GM12878 (cell line): ENCODE data around the gene GLB1L. TPM values are rescaled to one million over a fixed set of nuclear protein-coding genes. Genes with fewer than 3 reads are reported as not detected.

ENCODE experiments used
- ATAC-seq: fragments of 200-7000 bp; cut with Tn5 transposase; 3 replicates; pipeline ENCODE4 v1.9.1; 2020; ENCODE audit warnings: mild to moderate bottlenecking, moderate library complexity
- BruUV-seq: library from RNA; stranded (reverse); fragments of 400-500 nt; replicated peaks from 2 replicates; lab custom pipeline; 2021; lab: Mats Ljungman, UMichigan
- CTCF ChIA-PET: fragments of 300-600 bp; sonication (Branson Sonifier 250); formaldehyde crosslinking; extraction: SDS; loops from one replicate; lab custom pipeline; 2021; ENCODE audit warnings: inconsistent platforms; lab: Yijun Ruan, JAX
- POLR2A ChIA-PET: fragments of 350-600 bp; formaldehyde crosslinking; extraction: SDS; loops from one replicate; lab custom pipeline; 2021; ENCODE audit warnings: inconsistent platforms; lab: Charles Lee
- RAD21 ChIA-PET: fragments of 300-600 bp; sonication (Branson Sonifier 250); formaldehyde crosslinking; loops from one replicate; lab custom pipeline; 2023; ENCODE audit warnings: antibody characterized with exemption; ENCODE audit not compliant: unreplicated experiment; lab: Charles Lee
- SMC1A ChIA-PET: fragments of 300-600 bp; sonication (Branson Sonifier 250); formaldehyde crosslinking; loops from one replicate; lab custom pipeline; 2023; ENCODE audit not compliant: unreplicated experiment, uncharacterized antibody; lab: Charles Lee
- DNase-seq: peaks from one replicate; pipeline ENCODE4 v3.0.0-alpha.2; 2011; ENCODE audit warnings: low read depth, low spot score
- FAIRE-seq: peaks from 3 replicates; lab custom pipeline; 2011; peaks lifted over from hg19 to GRCh38; lab: Jason Lieb, UNC
- H2AFZ ChIP-seq: 2 replicates; pipeline ENCODE4 v1.6.0; 2011; ENCODE audit warnings: low read depth, low read length, control low read depth; ENCODE audit not compliant: control insufficient read depth
- H3K27ac ChIP-seq: 2 replicates; pipeline ENCODE4 v1.5.1; 2011; ENCODE audit warnings: control low read depth; ENCODE audit not compliant: control insufficient read depth, insufficient read depth
- H3K27me3 ChIP-seq, 2 experiments: replicated peaks in 1 of 2; 2 replicates each; pipeline versions ENCODE4 v1.6.0 to v1.6.1; 2011; ENCODE audit warnings: low read length in 1 of 2; ENCODE audit not compliant: control insufficient read depth in 2 of 2, insufficient read depth in 2 of 2
- H3K36me3 ChIP-seq, 2 experiments: 2 replicates each; pipeline ENCODE4 v1.5.1; 2011; ENCODE audit warnings: low read length in 1 of 2; ENCODE audit not compliant: control insufficient read depth in 2 of 2, insufficient read depth in 2 of 2
- H3K4me1 ChIP-seq: 2 replicates; pipeline ENCODE4 v1.6.1; 2011; ENCODE audit warnings: mild to moderate bottlenecking, low read length, moderate library complexity, mixed read lengths; ENCODE audit not compliant: control insufficient read depth, insufficient read depth
- H3K4me2 ChIP-seq: 2 replicates; pipeline ENCODE4 v1.6.0; 2011; ENCODE audit warnings: control low read depth; ENCODE audit not compliant: control insufficient read depth, insufficient read depth
- H3K4me3 ChIP-seq: fragments of 200-600 bp; sonication (generic); 2 replicates; pipeline ENCODE4 v1.5.1; 2016
- H3K79me2 ChIP-seq: 2 replicates; pipeline ENCODE4 v1.6.0; 2011; ENCODE audit warnings: low read length; ENCODE audit not compliant: control insufficient read depth, insufficient read depth
- H3K9ac ChIP-seq: 2 replicates; pipeline ENCODE4 v1.8.0; 2011; ENCODE audit warnings: low read length, control low read depth, mixed read lengths; ENCODE audit not compliant: control insufficient read depth, insufficient read depth
- H3K9me3 ChIP-seq: replicated peaks from 3 replicates; pipeline ENCODE4 v1.5.1; 2011; ENCODE audit warnings: mild to moderate bottlenecking, low read length; ENCODE audit not compliant: control insufficient read depth, insufficient read depth
- H4K20me1 ChIP-seq: 2 replicates; pipeline ENCODE4 v1.6.0; 2011; ENCODE audit not compliant: control insufficient read depth, insufficient read depth
- CREB1 ChIP-seq: IDR thresholded peaks from 2 replicates; pipeline ENCODE4 v1.6.1; 2012; ENCODE audit warnings: low read depth, mild to moderate bottlenecking, inconsistent platforms
- EP300 ChIP-seq, 2 experiments: fragments of 150-350 bp in 1 of 2; IDR thresholded peaks; 2 replicates each; pipeline ENCODE4 v1.6.1; 2011 to 2012; ENCODE audit warnings: low read depth in 2 of 2, low read length in 2 of 2, borderline replicate concordance in 1 of 2, improper control_type of control experiment in 1 of 2, inconsistent platforms in 1 of 2; ENCODE audit not compliant: control insufficient read depth in 1 of 2
- FOXK2 ChIP-seq: fragments of 450-650 bp; IDR thresholded peaks from 2 replicates; pipeline ENCODE4 v1.6.1; 2017; ENCODE audit warnings: mild to moderate bottlenecking, moderate library complexity
- HDAC6 ChIP-seq: fragments of 200-600 bp; sonication (generic); IDR thresholded peaks from one replicate; pipeline ENCODE4 v1.8.0; 2017; ENCODE audit warnings: antibody characterized with exemption; ENCODE audit not compliant: unreplicated experiment
- NBN ChIP-seq: fragments of 450-650 bp; IDR thresholded peaks from 2 replicates; pipeline ENCODE4 v1.6.1; 2016
- NFYB ChIP-seq: IDR thresholded peaks from 2 replicates; pipeline ENCODE4 v1.6.1; 2011; ENCODE audit warnings: low read depth, mild to moderate bottlenecking, low read length, improper control_type of control experiment, moderate library complexity; ENCODE audit not compliant: insufficient read depth
- NR2F1 ChIP-seq: fragments of 450-650 bp; conservative IDR thresholded peaks from 2 replicates; pipeline ENCODE4 v1.6.1; 2017; ENCODE audit warnings: mild to moderate bottlenecking
- NRF1 ChIP-seq: conservative IDR thresholded peaks from 2 replicates; pipeline ENCODE4 v1.6.1; 2011; ENCODE audit warnings: mild to moderate bottlenecking, low read depth, low read length, improper control_type of control experiment
- POLR2AphosphoS2 ChIP-seq: IDR thresholded peaks from 2 replicates; pipeline ENCODE4 v1.6.1; 2011; ENCODE audit warnings: low read depth, mild to moderate bottlenecking, low read length, improper control_type of control experiment, moderate library complexity
- POLR2AphosphoS5 ChIP-seq: IDR thresholded peaks from 2 replicates; pipeline ENCODE4 v1.6.1; 2011; ENCODE audit warnings: mild to moderate bottlenecking, low read length, inconsistent platforms
- SPI1 ChIP-seq: IDR thresholded peaks from 2 replicates; pipeline ENCODE4 v1.6.1; 2011; ENCODE audit warnings: low read depth, mild to moderate bottlenecking, low read length, moderate library complexity, borderline replicate concordance; ENCODE audit not compliant: insufficient read depth
- SRF ChIP-seq, 2 experiments: IDR thresholded peaks; 2 replicates each; pipeline ENCODE4 v1.6.1; 2011; ENCODE audit warnings: low read depth in 2 of 2, low read length in 2 of 2, mild to moderate bottlenecking in 1 of 2, moderate library complexity in 1 of 2
- TARDBP ChIP-seq: IDR thresholded peaks from 2 replicates; pipeline ENCODE4 v1.6.1; 2016; ENCODE audit warnings: borderline replicate concordance
- ZNF384 ChIP-seq: IDR thresholded peaks from 2 replicates; pipeline ENCODE4 v1.6.1; 2012; ENCODE audit warnings: low read depth, mild to moderate bottlenecking, low read length, improper control_type of control experiment, borderline replicate concordance
- WGBS: methylation state at CpG from one replicate; pipeline ENCODE4 v1.1.6; 2016; ENCODE audit warnings: low lambda C conversion rate; ENCODE audit not compliant: insufficient replicate concordance, insufficient coverage; ENCODE audit errors: missing lambda C conversion rate; 5-methylcytosine and 5-hydroxymethylcytosine counted together
- in situ Hi-C: fragments of 300-500 bp; cut with MboI; formaldehyde crosslinking; loops from 9 replicates; pipeline ENCODE4 v1.14.3; 2018; ENCODE audit warnings: mixed read lengths
- intact Hi-C: fragments of 100-400 bp; cut with micrococcal nuclease; formaldehyde crosslinking; loops from one replicate; pipeline ENCODE4 v1.14.2; 2022; ENCODE audit not compliant: unreplicated experiment
- polyA plus RNA-seq, 11 experiments: library from polyadenylated mRNA; depleted of rRNA in 4 of 11; unstranded in 6 of 11; stranded (reverse) in 5 of 11; fragments of >200 nt; fragmentation: Nextera tagmentation in 4 of 11; fragmentation: Illumina TruSeq in 1 of 11; extraction: Ambion mirVana in 4 of 11; extraction: Trizol in 1 of 11; gene quantifications; 1 replicate in 1 of 11; 2 replicates in 10 of 11; pipeline versions ENCODE4 v1.2.1 to v1.2.3, GENCODE V29; 2011 to 2016; ENCODE audit warnings: inconsistent platforms in 2 of 11, missing spikeins in 2 of 11, low read depth in 1 of 11
- total RNA-seq, 4 experiments: library from RNA; depleted of rRNA in 3 of 4; stranded (reverse); fragments of >200 nt in 3 of 4; fragmentation: Illumina TruSeq in 1 of 4; extraction: Trizol in 1 of 4; gene quantifications; 2 replicates each; pipeline versions ENCODE4 v1.2.1 to v1.2.3, GENCODE V29; 2013 to 2021
- TF ChIP-seq, protein P1 (sequence below): IDR thresholded peaks from 2 replicates; pipeline ENCODE4 v1.6.1; 2012; ENCODE audit warnings: improper control_type of control experiment, low read depth, low read length; ENCODE audit not compliant: insufficient replicate concordance
- TF ChIP-seq, protein P2 (sequence below): fragments of 450-650 bp; IDR thresholded peaks from 2 replicates; pipeline ENCODE4 v1.6.1; 2017; ENCODE audit warnings: low read depth, mild to moderate bottlenecking, moderate library complexity

Gene GLB1L
- total and polyA plus RNA-seq, 10 of the 15 experiments (the other 5 are each of a cell fraction or from before 2014, with no cell fraction given), result 0.29 to 4.6 (median 2.7) TPM

DNA sequence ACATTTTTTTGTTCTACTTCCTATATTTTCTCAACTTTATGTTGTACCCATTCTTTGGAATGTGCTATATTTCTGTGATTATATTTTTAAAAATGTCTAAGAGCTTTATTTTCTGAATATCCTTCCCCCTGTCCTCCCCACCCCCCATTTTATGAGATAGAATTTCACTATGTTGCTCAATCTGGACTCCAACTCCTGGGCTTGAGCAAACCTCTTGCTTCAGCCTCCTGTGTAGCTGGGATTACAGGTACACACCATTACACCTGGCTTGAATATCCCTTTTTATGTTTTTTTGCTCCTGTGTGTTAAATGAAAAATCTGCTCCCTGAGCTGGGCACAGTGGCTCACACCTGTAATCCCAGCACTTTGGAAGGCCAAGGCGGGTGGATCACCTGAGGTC is 47.9 kb downstream of the GLB1L start (continued):
- no peak for TF ChIP-seq FOXK2
- TF ChIP-seq NR2F1, result no peak
- TF ChIP-seq HDAC6, result no peak

DNA sequence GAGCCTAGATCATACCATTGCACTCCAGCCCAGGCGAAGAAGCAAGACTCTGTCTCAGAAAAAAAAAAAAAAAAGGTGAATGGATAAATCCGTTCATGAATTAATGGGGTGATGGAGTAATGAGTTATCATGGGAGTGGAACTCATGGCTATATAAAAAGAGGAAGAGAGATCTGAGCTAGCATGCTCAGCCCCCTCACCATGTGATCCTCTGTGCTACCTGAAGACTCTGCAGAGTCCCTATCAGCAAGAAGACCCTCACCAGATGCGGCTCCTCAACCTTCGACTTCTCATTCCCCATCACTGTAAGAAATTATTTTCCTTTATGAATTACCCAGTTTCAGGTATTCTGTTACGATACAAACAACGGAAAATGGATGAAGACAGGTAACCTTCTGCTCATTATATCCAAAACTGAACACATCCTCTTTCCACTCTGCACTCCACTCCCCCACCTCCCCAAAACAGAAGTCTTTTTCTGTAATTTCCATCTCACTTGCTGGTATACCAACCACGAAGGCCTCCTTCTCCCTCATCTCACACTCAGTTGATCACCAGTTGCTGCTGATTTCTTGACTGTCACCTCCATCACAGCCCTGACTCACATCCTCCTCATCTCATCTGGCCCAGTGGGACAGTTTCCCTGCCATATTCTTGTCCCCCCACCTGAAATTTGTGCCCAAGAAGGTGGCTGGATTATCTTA is 58.3 kb downstream of the GLB1L start:
- ChIA-PET POLR2A (no interaction called here), CTCF (no interaction called here)
- intact Hi-C loops, result no loop called here

More for the DNA sequence above, 58.3 kb downstream of the GLB1L start:
- Histone ChIP-seq H2AFZ (no peak overlapping the region), H3K4me2 (no peak overlapping the region), H3K79me2 (no peaks in the 10 kb centered on the region), H3K9ac (no peak overlapping the region), H3K4me3 (no peak overlapping the region), H3K4me1 (no peaks in the 10 kb centered on the region; the same call in 1 of the 2 replicates), H3K27me3 (no peaks in the 10 kb centered on the region), H3K36me3 (peaks cover 4 to 8% of the 10 kb centered on the region in 2 experiments; a peak in 2 of 4 replicates), H4K20me1 (no peaks in the 10 kb centered on the region), H3K9me3 (no peaks in the 10 kb centered on the region)
- no TSS peak for BruUV-seq
- ATAC-seq, result peak; percentile 17; the same call in 1 of the 3 replicates
- ChIA-PET RAD21 (no interaction called here), SMC1A (no interaction called here)
- no peak for DNase-seq
- in situ Hi-C loops, result no loop called here
- no peak for FAIRE-seq
- 65% methylated on average over 6 of the region's 7 CpGs for WGBS
- TF ChIP-seq ZNF384, result no peak
- TF ChIP-seq TARDBP, result no peak
- TF ChIP-seq POLR2AphosphoS2, result 0 out of 2 replicates have a peak, but pooled peaks have one; percentile 28
- TF ChIP-seq CREB1, result no peak
- no peak for TF ChIP-seq SRF (IDR thresholded peaks at IDR 0.05; ENCODE audit: low read depth in 2 of 2, low read length in 2 of 2)
- no peak for TF ChIP-seq EP300 (IDR thresholded peaks at IDR 0.05; ENCODE audit: borderline replicate concordance in 1 of 2, control insufficient read depth in 1 of 2, low read depth in 2 of 2, low read length in 2 of 2)
- 0 out of 2 replicates have a peak, but pooled peaks have one; percentile 32 for TF ChIP-seq NBN
- TF ChIP-seq, protein P1, sequence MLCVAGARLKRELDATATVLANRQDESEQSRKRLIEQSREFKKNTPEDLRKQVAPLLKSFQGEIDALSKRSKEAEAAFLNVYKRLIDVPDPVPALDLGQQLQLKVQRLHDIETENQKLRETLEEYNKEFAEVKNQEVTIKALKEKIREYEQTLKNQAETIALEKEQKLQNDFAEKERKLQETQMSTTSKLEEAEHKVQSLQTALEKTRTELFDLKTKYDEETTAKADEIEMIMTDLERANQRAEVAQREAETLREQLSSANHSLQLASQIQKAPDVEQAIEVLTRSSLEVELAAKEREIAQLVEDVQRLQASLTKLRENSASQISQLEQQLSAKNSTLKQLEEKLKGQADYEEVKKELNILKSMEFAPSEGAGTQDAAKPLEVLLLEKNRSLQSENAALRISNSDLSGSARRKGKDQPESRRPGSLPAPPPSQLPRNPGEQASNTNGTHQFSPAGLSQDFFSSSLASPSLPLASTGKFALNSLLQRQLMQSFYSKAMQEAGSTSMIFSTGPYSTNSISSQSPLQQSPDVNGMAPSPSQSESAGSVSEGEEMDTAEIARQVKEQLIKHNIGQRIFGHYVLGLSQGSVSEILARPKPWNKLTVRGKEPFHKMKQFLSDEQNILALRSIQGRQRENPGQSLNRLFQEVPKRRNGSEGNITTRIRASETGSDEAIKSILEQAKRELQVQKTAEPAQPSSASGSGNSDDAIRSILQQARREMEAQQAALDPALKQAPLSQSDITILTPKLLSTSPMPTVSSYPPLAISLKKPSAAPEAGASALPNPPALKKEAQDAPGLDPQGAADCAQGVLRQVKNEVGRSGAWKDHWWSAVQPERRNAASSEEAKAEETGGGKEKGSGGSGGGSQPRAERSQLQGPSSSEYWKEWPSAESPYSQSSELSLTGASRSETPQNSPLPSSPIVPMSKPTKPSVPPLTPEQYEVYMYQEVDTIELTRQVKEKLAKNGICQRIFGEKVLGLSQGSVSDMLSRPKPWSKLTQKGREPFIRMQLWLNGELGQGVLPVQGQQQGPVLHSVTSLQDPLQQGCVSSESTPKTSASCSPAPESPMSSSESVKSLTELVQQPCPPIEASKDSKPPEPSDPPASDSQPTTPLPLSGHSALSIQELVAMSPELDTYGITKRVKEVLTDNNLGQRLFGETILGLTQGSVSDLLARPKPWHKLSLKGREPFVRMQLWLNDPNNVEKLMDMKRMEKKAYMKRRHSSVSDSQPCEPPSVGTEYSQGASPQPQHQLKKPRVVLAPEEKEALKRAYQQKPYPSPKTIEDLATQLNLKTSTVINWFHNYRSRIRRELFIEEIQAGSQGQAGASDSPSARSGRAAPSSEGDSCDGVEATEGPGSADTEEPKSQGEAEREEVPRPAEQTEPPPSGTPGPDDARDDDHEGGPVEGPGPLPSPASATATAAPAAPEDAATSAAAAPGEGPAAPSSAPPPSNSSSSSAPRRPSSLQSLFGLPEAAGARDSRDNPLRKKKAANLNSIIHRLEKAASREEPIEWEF, result no peak
- TF ChIP-seq, protein P2, sequence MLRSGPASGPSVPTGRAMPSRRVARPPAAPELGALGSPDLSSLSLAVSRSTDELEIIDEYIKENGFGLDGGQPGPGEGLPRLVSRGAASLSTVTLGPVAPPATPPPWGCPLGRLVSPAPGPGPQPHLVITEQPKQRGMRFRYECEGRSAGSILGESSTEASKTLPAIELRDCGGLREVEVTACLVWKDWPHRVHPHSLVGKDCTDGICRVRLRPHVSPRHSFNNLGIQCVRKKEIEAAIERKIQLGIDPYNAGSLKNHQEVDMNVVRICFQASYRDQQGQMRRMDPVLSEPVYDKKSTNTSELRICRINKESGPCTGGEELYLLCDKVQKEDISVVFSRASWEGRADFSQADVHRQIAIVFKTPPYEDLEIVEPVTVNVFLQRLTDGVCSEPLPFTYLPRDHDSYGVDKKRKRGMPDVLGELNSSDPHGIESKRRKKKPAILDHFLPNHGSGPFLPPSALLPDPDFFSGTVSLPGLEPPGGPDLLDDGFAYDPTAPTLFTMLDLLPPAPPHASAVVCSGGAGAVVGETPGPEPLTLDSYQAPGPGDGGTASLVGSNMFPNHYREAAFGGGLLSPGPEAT, result 0 out of 2 replicates have a peak, but pooled peaks have one; percentile 19
- no peak for TF ChIP-seq NRF1
- TF ChIP-seq SPI1, result peak; percentile 71
- no peak for TF ChIP-seq POLR2AphosphoS5
- no peak for TF ChIP-seq NFYB
- TF ChIP-seq, all 136 proteins: peak for 4
- no peak overlapping the region for H3K27ac ChIP-seq
